DMS53 treated with DMSO at 0.1 percent for 48 hours (cell line): ENCODE results near the gene PPM1G.
A peak's percentile ranks its signal among the peaks of the same experiment; 100 is the strongest.
"Not testable (repeated sequence)": the region's sequence is repeated elsewhere in the genome, so short reads cannot be mapped to it uniquely, and the experiment has no call there.

Source experiments
- DNase-seq: peaks from one replicate; lab custom pipeline; 2025; ENCODE audit not compliant: unreplicated experiment; lab: John Stamatoyannopoulos, UW

The PPM1G gene

DNA sequence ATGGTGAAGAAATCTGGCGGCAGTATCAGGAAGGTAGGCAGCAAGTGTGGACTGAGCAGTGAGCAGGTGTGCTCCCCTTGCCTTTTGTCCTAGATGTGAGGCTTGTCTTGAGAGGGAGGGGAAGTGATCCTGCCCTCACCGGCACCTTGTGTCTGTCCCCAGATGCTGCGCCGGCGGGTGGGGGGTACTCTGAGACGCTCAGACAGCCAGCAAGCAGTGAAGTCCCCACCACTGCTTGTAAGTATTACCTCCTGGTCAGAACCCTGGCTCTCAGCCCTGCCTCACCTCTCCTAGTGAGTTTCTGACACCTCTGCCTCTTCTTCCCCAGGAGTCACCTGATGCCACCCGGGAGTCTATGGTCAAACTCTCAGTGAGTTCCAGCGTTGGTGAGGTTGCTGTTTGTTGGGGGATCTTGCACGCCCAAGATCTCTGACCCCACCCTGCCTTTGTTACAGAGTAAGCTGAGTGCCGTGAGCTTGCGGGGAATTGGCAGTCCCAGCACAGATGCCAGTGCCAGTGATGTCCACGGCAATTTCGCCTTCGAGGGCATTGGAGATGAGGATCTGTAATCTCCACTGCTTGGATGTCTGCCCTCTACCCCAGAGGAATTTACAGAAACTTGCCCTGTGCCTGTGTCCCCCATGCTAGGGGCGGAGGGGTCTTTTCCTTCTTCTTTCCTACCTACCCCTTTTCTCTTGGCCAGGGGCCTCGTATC is 33.1 kb downstream of the PPM1G start:
- DNase-seq: no peak

GRCh38 chr2:27375513-27376099 is 33.8 kb downstream of the PPM1G start:
- DNase-seq: no peak

DNA sequence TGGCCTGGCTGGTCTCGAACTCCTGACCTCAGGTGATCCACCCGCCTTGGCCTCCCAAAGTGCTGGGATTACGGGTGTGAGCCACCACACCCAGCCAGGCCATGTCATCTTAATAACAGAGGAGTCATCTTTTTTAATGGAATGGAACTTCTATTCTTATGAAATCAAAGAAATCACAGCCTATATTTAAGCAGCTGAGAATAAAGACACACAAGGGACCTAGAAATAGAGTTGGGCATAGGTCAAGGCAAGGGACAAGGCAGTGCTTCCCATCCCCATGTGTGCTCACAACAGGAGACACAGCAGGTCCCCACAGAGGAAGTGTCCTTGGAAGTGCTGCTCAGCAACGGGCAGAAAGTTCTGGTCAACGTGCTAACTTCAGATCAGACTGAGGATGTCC is 35.8 kb downstream of the PPM1G start:
- no peak for DNase-seq

GRCh38 chr2:27372937-27373336 is 36.5 kb downstream of the PPM1G start:
- no peak for DNase-seq

DNA sequence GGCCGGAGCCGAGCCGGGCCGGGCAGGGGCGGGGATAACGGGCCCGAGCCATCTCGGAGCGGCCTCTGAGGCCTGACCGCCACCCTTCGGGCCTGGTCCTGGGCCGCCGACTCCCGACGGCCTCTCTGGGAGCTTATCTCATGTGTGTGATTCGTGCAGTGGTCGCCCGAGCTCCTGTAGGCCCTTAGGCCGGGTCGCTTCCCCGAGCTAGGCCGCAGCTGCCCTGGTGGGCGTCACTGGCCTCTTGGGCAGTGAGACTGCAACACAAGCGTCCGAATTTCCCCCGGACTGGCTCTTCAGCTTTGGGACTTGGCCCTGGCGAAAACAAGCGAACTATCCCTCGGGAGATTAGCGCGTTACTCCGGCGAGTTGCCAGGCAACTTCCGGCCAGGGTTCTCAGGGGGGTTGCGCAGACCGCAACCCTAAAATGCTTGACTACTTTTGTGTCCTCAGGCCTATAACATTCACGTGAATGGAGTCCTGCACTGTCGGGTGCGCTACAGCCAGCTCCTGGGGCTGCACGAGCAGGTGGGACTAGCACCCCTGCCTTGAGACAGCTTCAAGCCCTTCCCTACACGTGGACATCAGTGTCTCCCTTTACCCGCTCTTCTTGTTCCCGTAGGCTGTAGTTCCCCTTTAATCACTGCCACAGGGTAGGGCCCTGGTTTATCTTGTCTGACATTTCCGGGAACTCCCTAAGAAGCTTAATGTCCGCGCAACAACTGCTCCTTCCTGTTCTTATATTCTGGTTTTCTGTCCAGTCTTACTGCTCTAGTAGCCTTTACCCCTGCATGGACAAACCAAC is 38.4 kb downstream of the PPM1G start:
- DNase-seq: no peak

- peak; percentile 93 for DNase-seq
These were observed 39.2 kb downstream of the PPM1G start, which contains the start of the genes EIF2B4 and SNX17 for GRCh38 chr2:27370026-27370815. EIF2B4 (minus strand) TSS chr2:27370338; CDS start chr2:27370314, 24 bp downstream. SNX17 (plus strand) TSS chr2:27370616; CDS start chr2:27370744, 128 bp downstream.

- peak; percentile 18 for DNase-seq
These were observed 39.8 kb downstream of the PPM1G start for GRCh38 chr2:27369471-27370025.

DNA sequence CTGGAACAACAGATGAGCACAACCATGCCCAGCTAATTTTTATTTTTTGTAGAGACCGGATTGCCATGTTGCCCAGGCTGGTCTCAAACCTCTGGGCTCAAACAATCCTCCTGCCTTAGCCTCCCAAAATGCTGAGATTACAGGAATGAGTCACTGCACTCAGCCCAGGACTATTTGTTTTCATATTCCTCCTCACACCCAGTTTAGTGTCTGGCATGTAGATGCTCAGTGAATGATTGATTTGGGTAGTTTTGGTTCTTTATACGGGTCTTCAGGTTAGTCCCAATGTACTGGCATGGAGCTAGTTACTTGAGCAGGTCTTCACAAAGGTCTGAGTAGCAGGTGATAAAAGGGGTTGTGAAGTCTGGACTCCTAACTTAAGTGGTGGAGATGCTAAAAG is 45.5 kb downstream of the PPM1G start:
- DNase-seq: no peak

DNA sequence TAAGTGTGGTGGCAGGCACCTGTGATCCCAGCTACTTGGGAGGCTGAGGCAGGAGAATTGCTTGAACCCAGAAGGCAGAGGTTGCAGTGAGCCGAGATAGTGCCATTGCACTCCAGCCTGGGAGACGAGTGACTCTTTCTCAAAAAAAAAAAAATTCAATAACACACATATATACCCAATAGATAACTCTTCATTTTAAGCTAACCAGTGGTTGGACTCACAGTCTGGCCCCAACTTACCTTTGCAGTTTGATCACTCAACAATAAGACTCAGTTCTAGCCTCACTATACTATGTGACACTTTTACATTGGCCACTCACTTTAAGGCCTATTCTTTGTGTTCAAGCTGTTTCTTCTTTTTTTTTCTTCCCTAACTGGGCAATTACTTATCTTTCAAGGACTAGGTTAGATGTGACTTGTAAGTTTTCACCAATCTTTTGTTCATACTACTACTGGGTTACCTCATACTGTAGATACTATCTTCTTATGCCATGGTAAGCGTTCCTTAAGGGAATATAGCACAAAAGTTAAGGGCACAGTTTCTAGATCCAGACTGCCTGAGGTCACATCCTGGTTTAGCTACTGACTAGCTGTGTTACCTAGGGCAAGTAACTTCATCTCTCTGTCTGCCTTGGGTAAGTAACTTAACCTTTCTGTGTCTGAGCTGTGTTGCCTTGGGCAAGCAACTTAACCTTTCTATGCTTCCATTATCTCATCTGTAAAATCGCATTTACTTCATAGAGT is 46.5 kb downstream of the PPM1G start:
- no peak for DNase-seq

GRCh38 chr2:27356382-27357181 is 52.8 kb downstream of the PPM1G start, which contains the start of gene GTF3C2:
GTF3C2 (minus strand) TSS chr2:27356764; CDS start chr2:27343554, 13,210 bp downstream.
- DNase-seq: peak; percentile 87

GRCh38 chr2:27356056-27356381 is 53.4 kb downstream of the PPM1G start:
- DNase-seq: peak; percentile 20

DNA sequence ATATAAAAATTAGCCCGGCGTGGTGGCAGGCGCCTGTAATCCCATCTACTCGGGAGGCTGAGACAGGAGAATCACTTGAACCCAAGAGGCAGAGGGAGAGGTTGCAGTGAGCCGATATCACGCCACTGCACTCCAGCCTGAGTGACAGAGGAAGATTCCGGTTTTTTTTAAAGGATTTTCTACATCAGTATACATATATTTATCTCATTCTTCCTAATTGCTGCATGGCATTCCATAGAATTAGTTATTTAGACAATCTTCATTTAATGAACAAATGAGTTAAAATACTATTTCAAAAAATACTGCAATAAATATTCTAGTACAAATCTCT is 54.8 kb downstream of the PPM1G start:
- DNase-seq: no peak

DNA sequence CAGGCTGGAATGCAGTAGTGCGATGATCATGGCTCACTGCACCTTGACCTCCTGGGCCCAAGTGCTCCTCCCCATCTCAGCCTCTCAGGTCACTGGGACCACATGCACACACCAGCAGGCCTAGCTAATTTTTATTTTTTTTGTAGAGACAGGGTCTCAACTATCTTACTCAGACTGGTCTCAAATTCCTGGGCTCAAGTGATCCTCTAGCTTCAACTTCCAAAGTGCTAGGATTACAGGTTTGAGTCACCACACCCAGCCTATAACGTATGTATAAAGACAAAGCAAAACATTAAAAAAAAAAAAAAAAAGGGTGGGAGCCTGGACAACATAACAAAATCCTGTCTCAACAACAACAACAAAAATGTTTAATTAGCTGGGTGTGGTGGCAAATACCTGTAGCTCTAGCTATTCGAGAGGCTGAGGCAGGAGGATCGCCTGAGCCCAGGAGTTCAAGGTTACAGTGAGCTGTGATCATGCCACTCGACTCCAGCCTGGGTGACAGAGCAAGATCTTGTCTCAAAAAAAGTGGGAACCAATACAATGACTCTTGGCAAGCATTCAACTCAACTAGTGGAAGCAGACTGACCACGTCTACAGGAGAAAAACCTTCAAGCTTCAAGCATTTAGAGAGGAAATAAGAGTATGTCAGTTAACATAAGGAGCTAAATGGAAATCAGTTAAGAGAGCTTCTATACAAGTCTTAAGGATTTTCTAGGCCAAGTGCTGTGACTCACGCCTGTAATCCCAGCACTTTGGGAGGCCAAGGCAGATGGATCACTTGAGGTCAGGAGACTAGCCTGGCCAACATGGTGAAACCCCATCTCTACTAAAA is 55.4 kb downstream of the PPM1G start:
- no peak for DNase-seq

DNA sequence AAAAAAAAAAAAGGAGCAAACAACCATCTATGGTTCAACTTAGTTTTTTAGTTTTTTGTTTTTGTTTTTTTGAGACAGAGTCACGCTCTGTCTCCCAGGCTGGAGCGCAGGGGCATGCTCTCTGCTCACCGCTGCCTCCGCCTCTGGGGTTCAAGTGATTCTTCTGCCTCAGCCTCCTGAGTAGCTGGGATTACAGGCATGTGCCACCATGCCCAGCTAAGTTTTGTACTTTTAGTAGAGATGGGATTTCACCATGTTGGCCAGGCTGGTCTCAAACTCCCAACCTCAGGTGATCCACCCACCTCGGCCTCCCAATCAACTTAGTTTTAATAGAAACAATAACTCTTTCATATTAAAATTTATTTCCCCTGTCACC is 56.0 kb downstream of the PPM1G start:
- DNase-seq: not testable (repeated sequence)

DNA sequence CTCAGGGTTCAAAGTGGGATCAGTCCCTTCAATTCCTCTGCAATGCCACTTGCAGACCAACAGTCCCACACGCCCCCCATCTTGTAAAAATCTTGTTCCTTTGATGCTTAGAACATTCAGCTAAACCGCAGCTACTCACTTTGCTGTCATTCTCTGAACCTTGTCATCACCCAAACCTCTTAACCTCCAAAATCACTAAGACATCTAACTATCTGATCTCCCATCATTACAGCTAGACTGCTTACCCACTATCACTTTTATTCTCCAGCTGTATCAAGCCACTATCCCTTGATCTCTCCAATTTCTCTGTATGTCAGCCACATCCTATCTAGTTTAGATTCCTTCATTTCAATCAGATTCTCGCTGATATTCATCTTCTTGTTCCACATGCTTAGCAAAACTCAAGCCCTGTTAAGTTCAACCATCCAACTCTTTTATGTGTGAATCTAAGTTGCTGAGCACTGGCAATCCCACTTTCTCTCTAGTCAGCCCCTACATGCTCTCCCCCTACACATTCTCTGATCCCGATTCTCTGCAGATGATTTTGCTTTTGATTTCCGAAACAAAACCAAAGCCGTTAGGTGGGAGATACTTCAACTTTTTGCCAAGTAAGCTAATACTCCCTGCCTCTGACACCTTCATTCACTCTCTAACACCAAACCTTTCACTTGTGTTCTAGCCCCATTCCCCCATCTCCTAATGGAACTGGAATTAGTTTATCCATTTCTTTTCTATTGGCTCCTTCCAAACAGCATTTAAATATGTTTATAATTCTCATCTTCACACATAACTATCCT is 57.4 kb downstream of the PPM1G start:
- no peak for DNase-seq

- no peak for DNase-seq
These were observed 59.2 kb downstream of the PPM1G start for GRCh38 chr2:27350106-27350693.

GRCh38 chr2:27347641-27348040 is 61.8 kb downstream of the PPM1G start:
- DNase-seq: no peak
